Osteocyte (in vitro differentiated cells): ENCODE measurements around the gene CDH12. TPM values are rescaled to one million over a fixed set of nuclear protein-coding genes. Genes with fewer than 3 reads are reported as not detected.

Experiments
- DNase-seq: peaks from one replicate; pipeline ENCODE4 v3.0.0; 2021; ENCODE audit warnings: mixed read lengths; ENCODE audit not compliant: unreplicated experiment; ENCODE audit errors: extremely low spot score
- H3K27ac Mint-ChIP-seq: one replicate; pipeline ENCODE4 v1.8.0; 2021; ENCODE audit warnings: mild to moderate bottlenecking, mixed read lengths; ENCODE audit not compliant: unreplicated experiment
- H3K27me3 Mint-ChIP-seq: one replicate; pipeline ENCODE4 v1.8.0; 2021; ENCODE audit warnings: mixed read lengths; ENCODE audit not compliant: unreplicated experiment
- H3K36me3 Mint-ChIP-seq: one replicate; pipeline ENCODE4 v1.8.0; 2021; ENCODE audit warnings: mixed read lengths; ENCODE audit not compliant: unreplicated experiment
- H3K4me1 Mint-ChIP-seq: one replicate; pipeline ENCODE4 v1.8.0; 2021; ENCODE audit warnings: mixed read lengths; ENCODE audit not compliant: unreplicated experiment
- H3K4me3 Mint-ChIP-seq: one replicate; pipeline ENCODE4 v1.8.0; 2021; ENCODE audit warnings: mild to moderate bottlenecking, moderate library complexity, mixed read lengths; ENCODE audit not compliant: unreplicated experiment
- H3K9me3 Mint-ChIP-seq: one replicate; pipeline ENCODE4 v1.8.0; 2021; ENCODE audit warnings: mixed read lengths; ENCODE audit not compliant: unreplicated experiment
- total RNA-seq: library from RNA; stranded (reverse); gene quantifications from 2 replicates; pipeline ENCODE4 v1.2.1, GENCODE V29; 2021
- TF ChIP-seq, protein P1 (sequence below): fragments of 200-600 bp; sonication (generic); IDR thresholded peaks from 2 replicates; pipeline ENCODE4 v1.5.0; 2021; ENCODE audit warnings: antibody characterized with exemption, mild to moderate bottlenecking, moderate library complexity

Gene CDH12
- total RNA-seq, 1 donor from 2014 or later, result not detected

- H3K27me3 Mint-ChIP-seq, result no peaks in the 10 kb centered on the region
- DNase-seq, result no peak
- H3K27ac Mint-ChIP-seq, result no peak overlapping the region
- H3K36me3 Mint-ChIP-seq, result no peaks in the 10 kb centered on the region
- H3K4me1 Mint-ChIP-seq, result no peaks in the 10 kb centered on the region
- no peaks in the 10 kb centered on the region for H3K9me3 Mint-ChIP-seq
- no peak overlapping the region for H3K4me3 Mint-ChIP-seq
- TF ChIP-seq, protein P1, sequence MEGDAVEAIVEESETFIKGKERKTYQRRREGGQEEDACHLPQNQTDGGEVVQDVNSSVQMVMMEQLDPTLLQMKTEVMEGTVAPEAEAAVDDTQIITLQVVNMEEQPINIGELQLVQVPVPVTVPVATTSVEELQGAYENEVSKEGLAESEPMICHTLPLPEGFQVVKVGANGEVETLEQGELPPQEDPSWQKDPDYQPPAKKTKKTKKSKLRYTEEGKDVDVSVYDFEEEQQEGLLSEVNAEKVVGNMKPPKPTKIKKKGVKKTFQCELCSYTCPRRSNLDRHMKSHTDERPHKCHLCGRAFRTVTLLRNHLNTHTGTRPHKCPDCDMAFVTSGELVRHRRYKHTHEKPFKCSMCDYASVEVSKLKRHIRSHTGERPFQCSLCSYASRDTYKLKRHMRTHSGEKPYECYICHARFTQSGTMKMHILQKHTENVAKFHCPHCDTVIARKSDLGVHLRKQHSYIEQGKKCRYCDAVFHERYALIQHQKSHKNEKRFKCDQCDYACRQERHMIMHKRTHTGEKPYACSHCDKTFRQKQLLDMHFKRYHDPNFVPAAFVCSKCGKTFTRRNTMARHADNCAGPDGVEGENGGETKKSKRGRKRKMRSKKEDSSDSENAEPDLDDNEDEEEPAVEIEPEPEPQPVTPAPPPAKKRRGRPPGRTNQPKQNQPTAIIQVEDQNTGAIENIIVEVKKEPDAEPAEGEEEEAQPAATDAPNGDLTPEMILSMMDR, result no peak
Measured at GRCh38 chr5:22111320-22111719, 741.8 kb downstream of the CDH12 start.

DNA sequence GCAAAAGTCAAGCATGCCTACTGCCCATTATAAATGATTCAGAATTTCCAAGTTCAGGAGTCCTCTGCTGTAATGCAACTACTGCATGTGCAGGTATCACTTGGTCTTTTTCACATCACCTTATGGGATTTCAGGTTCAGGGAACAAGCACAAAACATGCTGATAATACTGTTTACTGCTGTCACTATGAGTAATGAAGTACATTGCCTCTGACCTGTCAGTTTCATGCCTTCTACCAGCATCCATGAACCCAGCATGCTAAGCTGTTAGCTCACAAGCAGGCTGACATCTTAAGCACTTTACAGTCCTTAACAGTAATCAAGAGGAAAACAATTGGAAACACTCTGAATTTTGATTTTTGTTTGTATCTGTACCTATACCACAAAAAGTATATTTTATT lies 743.8 kb downstream of the CDH12 start:
- TF ChIP-seq, protein P1, result no peak
- Mint-ChIP-seq H3K27me3 (no peaks in the 10 kb centered on the region), H3K4me1 (no peaks in the 10 kb centered on the region), H3K4me3 (no peak overlapping the region), H3K27ac (no peak overlapping the region), H3K9me3 (no peaks in the 10 kb centered on the region), H3K36me3 (no peaks in the 10 kb centered on the region)
- no peak for DNase-seq

GRCh38 chr5:22108545-22108944 lies 744.6 kb downstream of the CDH12 start:
- Mint-ChIP-seq H3K9me3 (no peaks in the 10 kb centered on the region), H3K27ac (no peak overlapping the region), H3K4me1 (no peaks in the 10 kb centered on the region), H3K36me3 (no peaks in the 10 kb centered on the region), H3K27me3 (no peaks in the 10 kb centered on the region), H3K4me3 (no peak overlapping the region)
- TF ChIP-seq, protein P1, result no peak
- no peak for DNase-seq

- Mint-ChIP-seq H3K27ac (no peak overlapping the region), H3K4me3 (no peak overlapping the region), H3K27me3 (no peaks in the 10 kb centered on the region), H3K9me3 (no peaks in the 10 kb centered on the region), H3K4me1 (no peaks in the 10 kb centered on the region), H3K36me3 (no peaks in the 10 kb centered on the region)
- no peak for DNase-seq
- TF ChIP-seq, protein P1, result no peak
Measured at GRCh38 chr5:22102823-22103359, 750.3 kb downstream of the CDH12 start.

GRCh38 chr5:22088517-22088916 lies 764.6 kb downstream of the CDH12 start:
- no peak overlapping the region for H3K27ac Mint-ChIP-seq
- TF ChIP-seq, protein P1, result no peak
- DNase-seq, result no peak
- H3K36me3 Mint-ChIP-seq, result no peaks in the 10 kb centered on the region
- no peaks in the 10 kb centered on the region for H3K4me1 Mint-ChIP-seq
- H3K9me3 Mint-ChIP-seq, result no peaks in the 10 kb centered on the region
- H3K4me3 Mint-ChIP-seq, result no peak overlapping the region
- no peaks in the 10 kb centered on the region for H3K27me3 Mint-ChIP-seq
